ENCODE results near the gene TNFSF11. TPM values are rescaled to one million over a fixed set of nuclear protein-coding genes. Genes with fewer than 3 reads are reported as not detected.

Gene TNFSF11
- total RNA-seq, 1 donor from 2014 or later = not detected

DNA sequence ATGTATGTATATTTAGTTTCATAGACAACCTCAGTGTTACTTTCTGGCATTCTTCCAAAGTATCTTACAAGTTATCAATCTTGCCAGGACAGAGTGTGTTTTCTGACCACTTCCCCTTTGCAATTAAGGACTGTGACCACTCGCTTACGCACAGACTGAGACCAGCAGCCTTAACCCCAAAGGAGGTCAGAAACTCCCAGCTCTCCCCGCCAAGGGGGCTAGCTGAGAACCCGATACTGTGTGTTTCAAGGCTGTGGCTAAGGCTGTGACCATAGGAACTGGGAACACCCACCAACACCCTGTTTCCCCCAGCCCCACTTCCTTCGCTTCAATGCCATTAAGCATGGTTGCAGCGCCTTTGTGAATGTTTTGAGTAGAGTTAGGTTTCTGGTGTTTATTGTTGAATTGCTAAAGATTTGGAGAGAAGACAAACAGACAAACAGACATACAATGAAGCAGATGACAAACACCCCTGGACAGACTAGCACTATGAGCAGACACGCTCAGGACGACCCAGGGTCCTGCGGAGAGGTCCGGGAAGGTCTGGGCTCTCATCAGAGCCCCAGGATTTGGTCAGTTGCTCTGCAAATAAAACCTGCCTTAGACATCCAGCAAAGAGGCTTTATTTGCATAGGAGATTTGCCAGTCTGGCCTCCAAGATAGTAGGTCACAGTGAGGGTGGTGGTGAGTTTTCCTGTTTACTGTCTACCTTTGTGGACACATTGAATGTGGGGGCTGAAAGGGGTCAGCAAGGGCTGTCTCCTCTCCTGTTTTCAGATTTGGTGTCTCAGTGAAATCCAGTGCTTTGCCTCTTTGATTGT lies 25.0 kb upstream of the TNFSF11 start:
- Histone ChIP-seq H3K9me3 (no peaks in the 10 kb centered on the region), H3K4me3 (no peak overlapping the region), H3K36me3 (no peaks in the 10 kb centered on the region), H3K27ac (no peak overlapping the region), H3K27me3 (no peaks in the 10 kb centered on the region), H3K4me1 (no peaks in the 10 kb centered on the region)
- TF ChIP-seq POLR2A (IDR thresholded peaks at IDR 0.05) (no peak), CTCF (IDR thresholded peaks at IDR 0.05) (no peak), POLR2AphosphoS5 (IDR thresholded peaks at IDR 0.05; ENCODE audit: insufficient read depth in 1 of 2, low read depth in 1 of 2) (no peak)
- no peak for DNase-seq (ENCODE audit: extremely low spot score in 2 of 2)
- intact Hi-C loops (cut with DNase I) = no loop called here

DNA sequence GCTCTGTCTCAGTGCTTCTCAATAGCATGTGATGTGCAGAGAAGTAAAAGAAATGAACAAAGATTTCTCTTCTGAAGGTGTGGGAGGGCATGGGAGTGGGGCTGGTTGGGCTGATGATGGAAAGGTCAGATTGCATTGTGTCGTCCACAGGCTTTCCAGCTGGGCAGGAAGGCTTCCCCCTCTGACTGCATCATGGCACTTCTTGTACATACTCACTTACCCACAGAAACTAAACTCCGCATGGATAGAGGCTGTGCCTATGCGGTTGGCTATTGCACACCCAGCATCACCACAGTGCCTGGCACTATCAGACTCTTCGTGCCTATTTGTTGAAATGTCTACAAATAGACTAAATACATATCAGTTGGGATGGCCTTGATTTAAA lies 24.4 kb upstream of the TNFSF11 start:
- intact Hi-C loops (cut with DNase I) = no loop called here
- H3K4me3 ChIP-seq = no peak overlapping the region
- no peaks in the 10 kb centered on the region for H3K36me3 ChIP-seq
- H3K4me1 ChIP-seq = no peaks in the 10 kb centered on the region
- DNase-seq (ENCODE audit: extremely low spot score in 2 of 2) = no peak
- H3K27me3 ChIP-seq = no peaks in the 10 kb centered on the region
- no peak overlapping the region for H3K27ac ChIP-seq
- H3K9me3 ChIP-seq = no peaks in the 10 kb centered on the region
- TF ChIP-seq CTCF (IDR thresholded peaks at IDR 0.05) (no peak), POLR2A (IDR thresholded peaks at IDR 0.05) (no peak), POLR2AphosphoS5 (IDR thresholded peaks at IDR 0.05; ENCODE audit: insufficient read depth in 1 of 2, low read depth in 1 of 2) (no peak)

GRCh38 chr13:42551611-42552010 lies 22.3 kb upstream of the TNFSF11 start:
- H3K9me3 ChIP-seq = no peaks in the 10 kb centered on the region
- H3K4me1 ChIP-seq = no peaks in the 10 kb centered on the region
- H3K27ac ChIP-seq = no peak overlapping the region
- H3K4me3 ChIP-seq = no peak overlapping the region
- intact Hi-C loops (cut with DNase I) = no loop called here
- no peak for DNase-seq (ENCODE audit: extremely low spot score in 2 of 2)
- no peaks in the 10 kb centered on the region for H3K27me3 ChIP-seq
- H3K36me3 ChIP-seq = no peaks in the 10 kb centered on the region
- TF ChIP-seq CTCF (IDR thresholded peaks at IDR 0.05) = no peak
- no peak for TF ChIP-seq POLR2AphosphoS5 (IDR thresholded peaks at IDR 0.05; ENCODE audit: insufficient read depth in 1 of 2, low read depth in 1 of 2)
- TF ChIP-seq POLR2A (IDR thresholded peaks at IDR 0.05) = no peak

DNA sequence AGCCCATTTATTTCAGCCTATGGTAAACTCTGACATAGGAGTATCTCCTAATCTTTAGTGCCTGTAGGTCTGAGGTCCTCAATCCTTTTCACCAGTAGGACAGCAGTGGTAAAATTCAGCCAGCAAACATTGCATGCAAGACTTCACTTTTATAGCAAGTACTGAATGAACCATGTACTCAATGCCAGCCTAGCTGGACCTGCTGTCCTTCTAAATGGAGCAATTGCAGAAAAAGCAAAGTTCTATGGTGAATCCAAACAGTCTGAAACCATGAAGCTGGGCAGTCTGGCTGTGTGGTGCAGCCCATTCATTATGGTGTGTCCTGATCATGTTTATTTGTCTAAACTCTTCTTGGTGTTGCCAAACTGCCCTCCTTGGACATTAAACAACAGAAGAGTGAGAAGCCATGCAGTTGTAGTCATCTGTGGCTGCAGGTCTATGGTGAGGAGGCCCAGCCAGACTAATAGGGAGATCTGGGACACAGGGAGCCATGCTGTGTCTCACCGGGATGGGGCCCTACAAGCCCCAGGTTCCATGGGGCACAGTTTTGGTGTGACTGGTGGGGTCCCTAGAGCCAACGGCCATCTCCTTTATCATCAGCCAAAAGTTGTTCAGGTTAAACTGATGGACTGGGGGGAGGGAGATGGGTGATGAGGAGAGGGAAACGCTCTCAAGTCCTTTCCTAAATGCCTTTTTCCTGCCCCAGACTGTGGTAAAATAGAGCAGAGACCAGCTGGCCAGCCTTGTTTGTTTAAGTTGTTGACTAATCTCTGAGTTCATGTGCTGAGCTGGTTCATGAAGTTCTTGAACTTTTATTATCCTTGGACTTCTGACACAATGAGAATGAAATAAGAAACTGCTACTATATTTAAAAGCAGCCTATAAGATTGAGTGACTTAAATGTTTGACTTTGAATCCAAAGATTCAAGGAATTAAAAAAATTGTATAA lies 20.6 kb upstream of the TNFSF11 start:
- Histone ChIP-seq H3K4me1 (no peaks in the 10 kb centered on the region), H3K9me3 (no peaks in the 10 kb centered on the region), H3K4me3 (no peak overlapping the region), H3K27me3 (no peaks in the 10 kb centered on the region), H3K27ac (no peak overlapping the region), H3K36me3 (no peaks in the 10 kb centered on the region)
- intact Hi-C loops (cut with DNase I) = no loop called here
- DNase-seq (ENCODE audit: extremely low spot score in 2 of 2) = no peak
- TF ChIP-seq POLR2AphosphoS5 (IDR thresholded peaks at IDR 0.05; ENCODE audit: insufficient read depth in 1 of 2, low read depth in 1 of 2) (no peak), CTCF (IDR thresholded peaks at IDR 0.05) (no peak), POLR2A (IDR thresholded peaks at IDR 0.05) (no peak)
